K562 (cell line): ENCODE results near the gene SF3A2. TPM values are rescaled to one million over a fixed set of nuclear protein-coding genes. Genes with fewer than 3 reads are reported as not detected.
A peak's percentile ranks its signal among the peaks of the same experiment; 100 is the strongest.

ENCODE experiments used
- ARID3A ChIP-seq: IDR thresholded peaks from 2 replicates; pipeline ENCODE4 v1.6.1; 2012; ENCODE audit warnings: low read depth, low read length, improper control_type of control experiment, borderline replicate concordance
- BRD4 ChIP-seq: fragments of 200-600 bp; sonication (generic); IDR thresholded peaks from 2 replicates; pipeline ENCODE4 v1.6.1; 2017; ENCODE audit warnings: inconsistent platforms
- CBX3 ChIP-seq, 2 experiments: IDR thresholded peaks; 1 replicate in 1 of 2; 2 replicates in 1 of 2; pipeline ENCODE4 v1.6.1; 2012; ENCODE audit warnings: inconsistent platforms in 2 of 2, low read length in 2 of 2, borderline replicate concordance in 1 of 2, control low read depth in 1 of 2
- CREM ChIP-seq: IDR thresholded peaks from 2 replicates; pipeline ENCODE4 v1.6.1; 2014; ENCODE audit warnings: antibody characterized with exemption, low read depth
- CUX1 ChIP-seq: fragments of 200-800 bp; sonication (Bioruptor generic); IDR thresholded peaks from 2 replicates; pipeline ENCODE4 v1.6.1; 2016; ENCODE audit warnings: missing genetic modification characterization, missing compliant biosample characterization
- ESRRB ChIP-seq: fragments of 250-450 bp; sonication (Bioruptor Pico); IDR thresholded peaks from 2 replicates; pipeline ENCODE4 v1.5.0; 2020; ENCODE audit warnings: mild to moderate bottlenecking, moderate library complexity, borderline replicate concordance
- FOXK1 ChIP-seq: sonication (generic); formaldehyde crosslinking; IDR thresholded peaks from 2 replicates; pipeline ENCODE4 v1.8.0; 2022; ENCODE audit warnings: missing genetic modification reagents, mild to moderate bottlenecking, borderline replicate concordance
- HDAC1 ChIP-seq, 2 experiments: fragments of 450-650 bp; IDR thresholded peaks; 2 replicates each; pipeline ENCODE4 v1.6.1; 2016 to 2017; ENCODE audit warnings: inconsistent platforms in 1 of 2, mild to moderate bottlenecking in 1 of 2, moderate library complexity in 1 of 2
- MITF ChIP-seq: IDR thresholded peaks from 2 replicates; pipeline ENCODE4 v1.6.1; 2014; ENCODE audit warnings: antibody characterized with exemption
- PHB2 ChIP-seq: fragments of 450-650 bp; IDR thresholded peaks from 2 replicates; pipeline ENCODE4 v1.6.1; 2017; ENCODE audit warnings: low read depth
- TEAD4 ChIP-seq, 2 experiments: sonication (generic) in 1 of 2; formaldehyde crosslinking in 1 of 2; IDR thresholded peaks; 2 replicates each; pipeline versions ENCODE4 v1.6.1 to v1.8.0; 2012 to 2022; ENCODE audit warnings: borderline replicate concordance in 1 of 2, inconsistent platforms in 1 of 2, low read length in 1 of 2, mild to moderate bottlenecking in 1 of 2, missing genetic modification reagents in 1 of 2
- ZNF282 ChIP-seq: sonication (generic); formaldehyde crosslinking; IDR thresholded peaks from 2 replicates; pipeline ENCODE4 v1.8.1; 2023; ENCODE audit warnings: missing genetic modification reagents
- ZNF57 ChIP-seq: fragments of 450-650 bp; formaldehyde crosslinking; IDR thresholded peaks from 2 replicates; pipeline ENCODE4 v1.4.0; 2020; ENCODE audit warnings: mild to moderate bottlenecking, moderate library complexity
- ZNF639 ChIP-seq, 2 experiments: fragments of 200-800 bp in 1 of 2; sonication (Bioruptor generic) in 1 of 2; sonication (generic) in 1 of 2; formaldehyde crosslinking in 1 of 2; IDR thresholded peaks in 1 of 2; conservative IDR thresholded peaks in 1 of 2; 2 replicates each; pipeline versions ENCODE4 v1.5.0 to v1.6.1; 2016 to 2020; ENCODE audit warnings: missing compliant biosample characterization in 1 of 2, missing genetic modification characterization in 1 of 2, missing genetic modification reagents in 1 of 2
- ZNF75A ChIP-seq: fragments of 450-650 bp; formaldehyde crosslinking; IDR thresholded peaks from 2 replicates; pipeline ENCODE4 v1.4.0; 2020; ENCODE audit warnings: mild to moderate bottlenecking
- ZNF764 ChIP-seq: fragments of 250-450 bp; sonication (Bioruptor Pico); IDR thresholded peaks from 2 replicates; pipeline ENCODE4 v1.4.0; 2020; ENCODE audit warnings: low read depth, mild to moderate bottlenecking, moderate library complexity
- polyA plus RNA-seq, 8 experiments: library from polyadenylated mRNA; depleted of rRNA in 4 of 8; stranded (reverse) in 5 of 8; unstranded in 3 of 8; fragments of >200 nt; fragmentation: Nextera tagmentation in 2 of 8; fragmentation: Illumina TruSeq in 1 of 8; extraction: Ambion mirVana in 2 of 8; extraction: Trizol in 1 of 8; gene quantifications; 2 replicates each; pipeline versions ENCODE4 v1.2.1 to v1.2.3, GENCODE V29; 2011 to 2014; ENCODE audit warnings: inconsistent platforms in 1 of 8, missing spikeins in 1 of 8
- total RNA-seq, 7 experiments: library from RNA; depleted of rRNA in 6 of 7; stranded (reverse); fragments of >200 nt in 6 of 7; fragmentation: Illumina TruSeq in 2 of 7; extraction: Trizol in 2 of 7; gene quantifications; 2 replicates each; pipeline versions ENCODE4 v1.2.1 to v1.2.3, GENCODE V29; 2011 to 2021; ENCODE audit warnings: low replicate concordance in 1 of 7

SF3A2 gene
- total and polyA plus RNA-seq, 9 of the 15 experiments (the other 6 are each of a cell fraction or from before 2014, with no cell fraction given): 0.17 to 194 (median 22.8) TPM

- TF ChIP-seq TEAD4 (IDR thresholded peaks at IDR 0.05; ENCODE audit: low read length) (no peak), TEAD4 (CRISPR knock-in tag; IDR thresholded peaks at IDR 0.05; ENCODE audit: borderline replicate concordance) (no peak), CREM (peak; percentile 61), ESRRB (no peak), HDAC1 (IDR thresholded peaks at IDR 0.05) (peak in 1 of 2 experiments; percentile 69; a peak in 2 of 4 replicates), PHB2 (no peak), CUX1 (peak; percentile 46; the same call in 1 of the 2 replicates), BRD4 (peak; percentile 94), FOXK1 (CRISPR knock-in tag) (0 out of 2 replicates have a peak, but pooled peaks have one; percentile 38), ARID3A (no peak), ZNF75A (CRISPR knock-in tag) (no peak), ZNF764 (no peak), MITF (0 out of 2 replicates have a peak, but pooled peaks have one; percentile 26), CBX3 (IDR thresholded peaks at IDR 0.05; ENCODE audit: borderline replicate concordance in 1 of 2, low read length in 2 of 2) (peak in 1 of 2 experiments; percentile 91; a peak in 2 of 3 replicates), ZNF639 (CRISPR knock-in tag; conservative IDR thresholded peaks at IDR 0.05 in 1 of 2, IDR thresholded peaks at IDR 0.05 in 1 of 2) (peak in 1 of 2 experiments; percentile 96; a peak in 2 of 4 replicates), ZNF57 (0 out of 2 replicates have a peak, but pooled peaks have one; percentile 53), ZNF282 (0 out of 2 replicates have a peak, but pooled peaks have one; percentile 50)
These were observed at the start of gene SF3A2, which contains the start of gene PLEKHJ1 (continued) for GRCh38 chr19:2236314-2237050.
